Urothelium cell line (cell line): ENCODE results near the gene IGFBP6.

ENCODE experiments used
- DNase-seq: peaks from one replicate; pipeline ENCODE4 v3.0.0; 2011; ENCODE audit warnings: low spot score, mixed read lengths
- FAIRE-seq: peaks from 2 replicates; lab custom pipeline; 2011; peaks lifted over from hg19 to GRCh38; lab: Jason Lieb, UNC

Gene IGFBP6

DNA sequence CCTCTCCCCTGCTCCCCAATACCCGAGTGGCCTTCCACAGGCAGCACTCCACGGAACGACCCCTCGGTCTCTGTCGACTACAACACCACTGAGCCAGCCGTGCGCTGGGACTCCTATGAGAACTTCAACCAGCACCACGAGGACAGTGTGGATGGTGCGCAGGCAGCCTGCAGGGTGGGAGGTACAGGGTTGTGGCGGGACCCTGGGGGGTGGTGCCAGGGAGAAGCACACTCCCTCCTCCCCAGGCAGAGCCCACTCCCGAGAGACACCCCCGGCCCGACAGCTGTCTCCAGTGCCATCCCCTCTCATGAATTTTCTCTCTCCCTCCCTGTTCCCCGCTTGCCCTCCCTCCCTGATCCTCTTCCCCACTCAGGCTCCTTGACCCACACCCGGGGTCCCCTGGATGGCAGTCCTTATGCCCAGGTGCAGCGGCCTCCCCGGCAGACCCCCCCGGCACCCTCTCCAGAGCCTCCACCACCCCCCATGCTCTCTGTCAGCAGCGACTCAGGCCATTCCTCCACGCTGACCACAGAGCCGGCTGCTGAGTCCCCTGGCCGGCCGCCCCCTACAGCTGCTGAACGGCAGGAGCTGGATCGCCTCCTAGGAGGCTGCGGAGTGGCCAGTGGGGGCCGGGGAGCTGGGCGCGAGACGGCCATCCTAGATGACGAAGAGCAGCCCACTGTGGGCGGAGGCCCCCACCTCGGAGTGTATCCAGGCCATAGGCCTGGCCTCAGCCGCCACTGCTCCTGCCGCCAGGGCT, 38.6 kb upstream of the IGFBP6 start:
- DNase-seq (no peak), FAIRE-seq (no peak)

DNA sequence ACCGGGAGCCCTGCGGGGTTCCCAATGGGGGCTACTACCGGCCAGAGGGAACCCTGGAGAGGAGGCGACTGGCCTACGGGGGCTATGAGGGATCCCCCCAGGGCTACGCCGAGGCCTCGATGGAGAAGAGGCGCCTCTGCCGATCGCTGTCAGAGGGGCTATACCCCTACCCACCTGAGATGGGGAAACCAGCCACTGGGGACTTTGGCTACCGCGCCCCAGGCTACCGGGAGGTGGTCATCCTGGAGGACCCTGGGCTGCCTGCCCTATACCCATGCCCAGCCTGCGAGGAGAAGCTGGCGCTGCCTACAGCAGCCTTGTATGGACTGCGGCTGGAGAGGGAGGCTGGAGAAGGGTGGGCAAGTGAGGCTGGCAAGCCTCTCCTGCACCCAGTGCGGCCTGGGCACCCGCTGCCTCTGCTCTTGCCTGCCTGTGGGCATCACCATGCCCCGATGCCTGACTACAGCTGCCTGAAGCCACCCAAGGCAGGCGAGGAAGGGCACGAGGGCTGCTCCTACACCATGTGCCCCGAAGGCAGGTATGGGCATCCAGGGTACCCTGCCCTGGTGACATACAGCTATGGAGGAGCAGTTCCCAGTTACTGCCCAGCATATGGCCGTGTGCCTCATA, 37.9 kb upstream of the IGFBP6 start:
- DNase-seq (no peak), FAIRE-seq (no peak)

DNA sequence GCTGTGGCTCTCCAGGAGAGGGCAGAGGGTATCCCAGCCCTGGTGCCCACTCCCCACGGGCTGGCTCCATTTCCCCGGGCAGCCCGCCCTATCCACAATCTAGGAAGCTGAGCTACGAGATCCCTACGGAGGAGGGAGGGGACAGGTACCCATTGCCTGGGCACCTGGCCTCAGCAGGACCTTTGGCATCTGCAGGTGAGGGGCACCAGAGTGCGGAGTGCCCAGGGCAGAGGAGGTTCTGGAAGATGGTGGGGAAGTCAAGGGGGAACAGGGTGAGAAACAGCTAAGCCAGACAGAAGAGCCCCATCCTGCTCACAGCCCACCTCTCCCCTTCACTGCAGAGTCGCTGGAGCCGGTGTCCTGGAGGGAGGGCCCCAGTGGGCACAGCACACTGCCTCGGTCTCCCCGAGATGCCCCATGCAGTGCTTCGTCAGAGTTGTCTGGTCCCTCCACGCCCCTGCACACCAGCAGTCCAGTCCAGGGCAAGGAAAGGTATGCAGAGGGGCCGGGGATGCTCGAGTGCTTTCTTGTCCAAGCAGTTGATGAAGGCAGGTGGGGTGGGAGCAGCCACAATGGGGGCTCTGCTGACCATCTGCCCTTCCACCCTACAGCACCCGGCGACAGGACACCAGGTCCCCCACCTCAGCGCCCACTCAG, 37.3 kb upstream of the IGFBP6 start:
- FAIRE-seq (no peak), DNase-seq (no peak)

DNA sequence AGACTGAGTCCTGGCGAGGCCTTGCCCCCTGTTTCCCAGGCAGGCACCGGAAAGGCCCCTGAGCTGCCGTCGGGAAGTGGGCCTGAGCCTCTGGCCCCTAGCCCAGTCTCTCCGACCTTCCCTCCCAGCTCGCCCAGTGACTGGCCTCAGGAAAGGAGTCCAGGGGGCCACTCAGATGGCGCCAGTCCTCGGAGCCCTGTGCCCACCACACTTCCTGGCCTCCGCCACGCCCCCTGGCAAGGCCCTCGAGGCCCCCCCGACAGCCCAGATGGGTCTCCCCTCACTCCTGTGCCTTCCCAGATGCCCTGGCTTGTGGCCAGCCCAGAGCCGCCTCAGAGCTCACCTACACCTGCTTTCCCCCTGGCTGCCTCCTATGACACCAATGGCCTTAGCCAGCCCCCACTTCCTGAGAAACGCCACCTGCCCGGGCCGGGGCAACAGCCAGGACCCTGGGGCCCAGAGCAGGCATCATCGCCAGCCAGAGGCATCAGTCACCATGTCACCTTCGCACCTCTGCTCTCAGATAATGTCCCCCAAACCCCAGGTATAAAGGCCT, 36.7 kb upstream of the IGFBP6 start:
- no peak for DNase-seq
- no peak for FAIRE-seq

DNA sequence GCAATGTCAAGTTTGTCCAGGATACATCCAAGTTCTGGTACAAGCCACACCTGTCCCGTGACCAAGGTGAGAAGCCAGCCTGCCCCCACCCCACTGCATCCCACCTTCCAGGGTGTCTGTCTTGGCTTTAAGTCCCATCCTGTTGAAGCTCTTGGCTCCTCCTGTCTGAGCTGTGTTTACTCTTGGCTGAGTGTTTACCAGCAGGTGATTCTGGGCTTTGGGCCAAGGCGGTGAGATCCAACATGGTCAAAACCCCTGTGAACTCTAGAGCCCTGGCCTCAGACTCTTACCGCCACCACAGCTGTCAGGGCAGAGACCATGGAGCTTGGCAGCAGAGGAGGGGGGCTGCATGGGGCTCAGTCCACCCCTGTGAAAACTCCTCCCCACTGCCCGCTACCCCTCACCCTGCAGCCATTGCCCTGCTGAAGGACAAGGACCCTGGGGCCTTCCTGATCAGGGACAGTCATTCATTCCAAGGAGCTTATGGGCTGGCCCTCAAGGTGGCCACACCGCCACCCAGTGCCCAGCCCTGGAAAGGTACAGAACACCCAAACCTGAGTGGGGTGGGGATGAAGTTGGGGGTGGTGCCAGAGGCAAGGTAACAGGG, 36.0 kb upstream of the IGFBP6 start:
- DNase-seq (no peak), FAIRE-seq (no peak)

DNA sequence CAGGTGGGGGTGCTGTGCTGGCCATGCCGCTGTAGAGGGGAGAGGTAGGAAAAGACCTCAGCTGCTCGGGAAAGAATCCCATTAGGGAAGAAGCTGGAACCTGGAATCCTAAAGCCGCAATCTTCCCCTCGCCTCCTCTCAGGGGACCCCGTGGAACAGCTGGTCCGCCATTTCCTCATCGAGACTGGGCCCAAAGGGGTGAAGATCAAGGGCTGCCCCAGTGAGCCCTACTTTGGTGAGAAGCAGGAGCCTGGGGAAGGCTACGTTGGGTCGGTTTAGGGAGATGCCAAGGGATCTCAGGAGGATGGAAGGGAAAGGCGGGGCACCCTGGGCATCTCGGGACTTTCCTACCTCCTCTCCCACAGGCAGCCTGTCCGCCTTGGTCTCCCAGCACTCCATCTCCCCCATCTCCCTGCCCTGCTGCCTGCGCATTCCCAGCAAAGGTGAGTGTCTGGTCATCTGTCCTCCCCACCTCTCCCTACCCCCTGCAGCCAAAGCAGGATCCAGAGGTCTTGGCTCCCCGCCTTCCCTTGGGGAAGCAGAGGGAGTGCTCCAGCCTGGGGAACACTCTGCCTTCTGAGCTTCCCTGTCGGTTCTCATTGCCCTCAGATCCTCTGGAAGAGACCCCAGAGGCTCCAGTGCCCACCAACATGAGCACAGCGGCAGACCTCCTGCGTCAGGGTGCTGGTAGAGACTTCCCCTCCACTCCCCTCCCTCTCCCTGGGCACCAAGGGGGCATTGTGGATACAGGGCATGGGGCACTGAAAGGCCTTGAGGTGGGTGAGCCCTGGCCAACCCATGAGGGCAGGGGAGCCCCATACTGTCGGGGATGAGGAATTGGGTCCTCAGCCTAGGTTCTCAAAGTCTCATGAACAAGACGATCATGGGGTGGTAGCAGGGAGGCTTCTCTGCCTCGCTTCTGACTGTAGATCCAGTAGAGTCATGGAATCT, 35.2 kb upstream of the IGFBP6 start:
- DNase-seq (no peak), FAIRE-seq (no peak)

DNA sequence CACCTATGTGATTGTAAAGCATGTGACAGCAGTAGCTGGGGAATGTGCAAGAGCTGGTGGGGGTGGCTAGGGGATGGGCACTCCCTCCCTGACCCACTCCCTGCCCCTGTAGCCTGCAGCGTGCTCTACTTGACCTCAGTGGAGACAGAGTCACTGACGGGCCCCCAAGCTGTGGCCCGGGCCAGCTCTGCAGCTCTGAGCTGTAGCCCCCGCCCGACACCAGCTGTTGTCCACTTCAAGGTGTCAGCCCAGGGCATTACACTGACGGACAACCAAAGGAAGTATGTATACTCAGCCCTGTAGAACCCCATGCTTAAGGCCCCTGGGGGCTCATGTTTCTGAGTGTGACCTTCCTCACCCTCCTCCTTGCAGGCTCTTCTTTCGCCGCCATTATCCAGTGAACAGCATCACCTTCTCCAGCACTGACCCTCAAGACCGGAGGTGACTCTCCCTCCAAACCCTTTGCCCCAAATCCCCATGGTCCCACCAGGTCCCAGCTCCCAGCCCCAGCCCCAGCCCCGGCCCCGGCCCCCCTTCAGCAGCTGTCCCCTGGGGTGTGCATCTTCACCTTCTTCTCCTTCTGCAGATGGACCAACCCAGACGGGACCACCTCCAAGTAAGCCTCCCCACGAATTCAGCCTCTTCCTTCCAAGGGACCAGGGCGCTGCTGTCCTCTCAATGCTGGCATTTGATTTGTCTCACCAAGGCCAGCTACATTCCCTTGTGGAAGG, 34.3 kb upstream of the IGFBP6 start:
- FAIRE-seq (no peak), DNase-seq (no peak)

DNA sequence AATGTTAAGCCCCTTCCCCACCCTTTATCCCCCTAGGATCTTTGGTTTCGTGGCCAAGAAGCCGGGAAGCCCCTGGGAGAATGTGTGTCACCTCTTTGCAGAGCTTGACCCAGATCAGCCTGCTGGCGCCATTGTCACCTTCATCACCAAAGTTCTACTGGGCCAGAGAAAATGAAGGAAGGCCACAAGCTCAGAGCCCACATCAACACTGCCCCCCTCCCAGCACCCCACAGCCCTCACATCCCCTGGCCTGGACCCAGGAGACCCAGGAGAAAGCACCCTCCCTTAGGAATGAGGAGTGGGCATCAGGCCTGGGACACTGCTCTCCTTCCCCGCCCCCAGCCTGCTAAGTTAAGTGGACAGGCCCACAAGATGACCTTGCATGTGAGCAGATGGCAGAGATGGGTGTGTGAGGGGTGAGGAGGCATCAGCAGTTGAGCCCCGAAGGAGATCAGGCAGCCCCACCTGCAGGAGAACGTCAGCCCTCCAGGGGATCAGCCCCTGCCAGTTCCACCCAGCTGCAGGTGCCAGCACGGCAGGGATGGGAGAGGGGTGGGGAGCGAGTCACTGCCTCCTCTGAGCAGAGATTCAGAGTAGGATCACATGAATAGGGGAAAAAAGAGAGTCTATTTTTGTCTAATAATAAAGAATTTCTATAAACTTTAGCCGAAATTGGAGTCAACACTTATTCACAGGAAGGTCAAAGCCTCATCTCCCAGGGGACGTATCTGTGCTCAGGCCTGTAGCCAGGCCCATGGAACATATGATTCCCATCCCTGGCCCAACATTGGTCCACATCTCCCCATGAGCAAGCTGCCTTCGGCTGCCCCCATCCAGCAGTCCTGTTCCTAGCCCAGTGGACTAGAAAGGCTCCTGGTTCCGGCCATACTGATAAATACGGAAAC, 33.5 kb upstream of the IGFBP6 start:
- no peak for DNase-seq
- FAIRE-seq: peak; percentile 56

DNA sequence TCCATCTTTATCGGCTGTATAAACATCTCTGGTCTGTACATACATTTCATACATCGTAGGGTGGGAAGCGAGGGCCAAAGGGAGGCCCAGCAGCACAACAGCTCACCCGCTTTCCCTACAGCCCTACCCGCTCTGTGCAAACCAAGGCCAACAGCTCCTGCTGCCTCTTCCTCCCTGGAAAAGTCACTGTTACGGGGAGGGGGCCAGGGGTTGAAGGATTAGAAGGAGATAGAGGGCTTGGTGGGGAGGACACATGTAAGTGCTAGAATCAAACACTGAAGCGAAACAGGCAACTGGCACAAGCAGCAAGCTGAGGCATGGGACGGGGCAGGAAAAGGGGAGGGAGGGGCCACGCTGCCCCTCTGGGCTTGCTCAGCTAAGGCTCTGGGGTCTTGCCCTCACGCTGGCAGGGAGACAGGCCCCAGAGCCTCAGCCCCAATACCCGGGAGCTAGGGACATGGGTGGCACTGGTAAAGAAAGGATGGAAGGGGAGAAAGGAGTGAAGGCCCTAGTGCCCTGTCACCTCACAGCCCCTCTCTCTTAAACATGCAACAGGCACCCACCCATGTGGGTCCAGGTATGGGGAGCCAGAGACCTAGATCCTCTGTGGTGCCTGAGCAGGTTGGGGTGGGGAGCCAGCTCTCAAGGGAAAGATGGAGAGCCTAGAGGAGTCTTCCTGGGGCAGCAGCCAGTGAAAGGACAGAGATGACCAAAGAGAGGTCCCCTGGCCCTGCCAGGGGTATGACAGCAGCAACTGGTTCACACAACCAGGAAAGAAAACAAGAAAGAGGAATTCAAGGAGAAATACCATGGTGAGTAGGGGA, 32.6 kb upstream of the IGFBP6 start:
- DNase-seq: no peak
- no peak for FAIRE-seq

DNA sequence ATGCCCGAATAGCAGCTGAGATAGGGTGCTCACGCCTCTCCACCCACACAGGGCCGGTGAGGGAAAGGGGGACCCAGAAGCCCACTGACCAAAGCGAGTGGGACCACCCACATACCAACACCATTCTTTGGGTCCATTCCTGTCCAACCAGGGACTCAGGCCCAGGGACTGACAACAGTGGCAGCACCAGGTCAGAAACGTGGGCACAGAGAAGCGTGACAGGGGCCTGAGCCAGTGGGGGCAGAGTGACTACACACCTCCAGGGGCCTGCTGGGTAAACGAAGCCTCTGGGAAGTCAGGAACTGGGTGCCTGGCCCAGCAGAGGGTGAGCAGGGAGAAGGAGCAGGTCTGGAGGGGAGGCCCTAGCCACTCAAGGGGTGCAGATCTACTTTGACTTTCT, 32.0 kb upstream of the IGFBP6 start:
- FAIRE-seq (no peak), DNase-seq (no peak)

DNA sequence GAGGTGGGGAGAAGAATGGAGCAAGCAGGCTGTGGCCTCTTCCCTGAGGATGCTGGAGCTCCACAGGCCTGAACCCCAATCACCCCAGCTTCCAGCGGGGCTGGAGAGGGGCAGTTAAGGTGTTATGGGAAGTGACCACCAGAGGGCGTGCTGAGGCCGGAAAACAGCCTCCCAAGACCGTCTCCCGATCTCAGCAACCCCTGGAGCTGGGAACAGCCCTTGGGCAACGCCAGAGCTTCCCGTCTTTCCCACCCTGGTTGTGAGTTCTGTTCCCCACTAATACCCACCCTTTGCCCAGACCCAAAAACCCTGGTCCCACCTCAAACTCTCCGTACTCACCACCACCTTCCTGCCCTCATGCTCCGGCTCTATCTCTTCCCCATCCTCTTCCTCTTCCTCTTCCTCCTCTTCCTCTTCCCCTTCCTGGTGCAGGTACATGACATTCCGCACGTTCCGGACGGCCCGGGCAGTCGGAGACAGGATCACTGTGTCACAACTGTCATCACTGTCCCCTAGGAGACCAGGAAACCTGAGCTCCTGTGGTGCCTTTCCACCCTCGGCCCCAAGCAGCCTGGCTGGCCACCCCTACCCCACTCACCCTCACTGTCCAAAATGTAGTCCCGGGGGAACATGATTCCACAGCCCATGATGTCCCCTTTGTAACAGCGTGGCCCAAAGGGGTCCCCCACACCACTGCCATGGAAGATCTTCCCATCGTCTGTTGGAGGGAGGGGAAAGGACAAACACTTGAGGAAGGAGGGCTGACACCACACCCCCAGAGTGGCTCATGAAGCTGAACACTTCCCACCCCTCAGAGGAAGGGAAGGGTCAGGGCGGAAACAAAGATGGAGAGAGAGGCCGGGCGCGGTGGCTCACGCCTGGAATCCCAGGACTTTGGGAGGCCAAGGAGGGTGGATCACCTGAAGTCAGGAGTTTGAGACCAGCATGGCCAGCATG, 31.2 kb upstream of the IGFBP6 start:
- no peak for FAIRE-seq
- peak; percentile 86 for DNase-seq

DNA sequence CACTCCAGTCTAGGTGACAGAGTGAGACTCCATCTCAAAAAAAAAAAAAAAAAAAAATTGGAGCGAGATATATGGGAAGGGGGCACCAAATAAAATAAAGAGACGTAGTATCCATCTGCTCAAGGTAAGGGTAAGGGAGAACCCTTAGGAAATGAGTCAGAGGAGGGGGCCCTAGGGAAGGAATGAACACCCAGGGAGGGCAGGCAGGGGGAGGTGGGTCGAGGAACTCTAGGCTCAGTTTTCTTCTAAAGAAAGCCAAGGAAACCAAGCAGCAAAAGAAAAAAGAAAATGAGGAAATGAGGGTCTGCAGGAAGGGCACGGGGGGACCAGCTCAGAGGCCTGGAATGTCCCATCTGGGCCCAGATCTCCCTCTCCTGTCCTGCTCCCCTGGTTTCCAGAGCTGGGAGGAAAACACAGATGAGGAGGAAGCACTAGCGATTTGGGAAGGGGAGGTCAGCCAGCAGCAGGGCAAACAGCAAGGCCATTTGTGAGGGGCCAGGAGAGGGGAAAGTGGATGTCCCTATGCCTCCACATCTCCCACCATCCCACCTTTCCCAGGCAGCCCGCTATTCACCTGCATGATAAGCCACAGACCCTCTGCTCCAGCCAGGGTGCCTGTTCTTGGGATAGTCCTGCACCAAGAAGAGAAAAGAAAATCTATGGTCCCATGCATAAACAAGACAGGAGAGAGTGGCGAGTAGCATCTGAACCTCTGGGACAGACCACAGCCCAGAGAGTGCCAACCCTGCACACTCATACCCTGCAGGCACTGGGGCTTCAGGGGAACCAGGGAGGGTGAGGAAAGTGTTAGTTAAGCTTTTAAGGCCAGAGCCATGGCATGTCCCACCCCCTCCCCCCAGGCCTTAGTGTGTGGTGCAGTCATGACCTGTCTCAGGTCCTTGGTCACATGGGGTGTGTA, 30.1 kb upstream of the IGFBP6 start:
- no peak for FAIRE-seq
- DNase-seq: no peak

DNA sequence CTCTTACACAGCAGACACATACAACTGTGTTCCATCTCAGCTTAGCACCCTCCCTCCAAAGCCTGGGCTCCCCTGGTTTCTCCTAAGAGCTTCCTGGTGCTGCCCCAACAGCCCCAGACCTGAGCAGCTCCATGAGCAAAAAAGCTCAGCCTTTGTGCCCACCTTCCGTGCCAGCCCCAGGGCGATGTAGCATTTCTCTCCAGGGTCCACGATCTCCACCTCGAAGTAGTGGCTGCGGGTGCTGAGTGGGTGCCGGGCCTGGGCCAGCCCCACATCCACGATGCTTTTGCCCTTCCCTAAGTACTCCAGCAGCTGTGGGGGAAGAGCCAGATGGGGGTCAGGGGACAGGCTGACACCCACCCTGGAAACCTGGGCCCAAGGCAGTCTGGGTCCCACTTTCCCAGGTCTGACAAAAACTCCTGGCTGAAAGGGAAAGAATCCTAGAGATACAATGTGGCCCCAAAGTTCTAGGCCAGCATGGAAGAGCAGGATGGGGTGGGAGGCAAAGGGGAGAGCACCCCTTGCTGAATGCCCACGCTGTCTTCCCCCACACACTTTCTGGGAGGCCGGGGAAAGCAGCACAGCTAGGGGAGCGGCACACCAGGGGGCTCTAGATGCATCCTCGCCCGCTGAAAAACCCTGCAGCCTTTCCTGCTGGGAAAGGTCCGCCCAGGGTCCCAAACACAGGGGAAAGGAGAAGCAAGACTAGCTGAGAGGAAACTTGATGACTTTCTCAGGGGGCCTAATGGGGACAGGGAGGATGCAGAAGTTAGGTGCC, 29.3 kb upstream of the IGFBP6 start:
- DNase-seq (no peak), FAIRE-seq (no peak)

DNA sequence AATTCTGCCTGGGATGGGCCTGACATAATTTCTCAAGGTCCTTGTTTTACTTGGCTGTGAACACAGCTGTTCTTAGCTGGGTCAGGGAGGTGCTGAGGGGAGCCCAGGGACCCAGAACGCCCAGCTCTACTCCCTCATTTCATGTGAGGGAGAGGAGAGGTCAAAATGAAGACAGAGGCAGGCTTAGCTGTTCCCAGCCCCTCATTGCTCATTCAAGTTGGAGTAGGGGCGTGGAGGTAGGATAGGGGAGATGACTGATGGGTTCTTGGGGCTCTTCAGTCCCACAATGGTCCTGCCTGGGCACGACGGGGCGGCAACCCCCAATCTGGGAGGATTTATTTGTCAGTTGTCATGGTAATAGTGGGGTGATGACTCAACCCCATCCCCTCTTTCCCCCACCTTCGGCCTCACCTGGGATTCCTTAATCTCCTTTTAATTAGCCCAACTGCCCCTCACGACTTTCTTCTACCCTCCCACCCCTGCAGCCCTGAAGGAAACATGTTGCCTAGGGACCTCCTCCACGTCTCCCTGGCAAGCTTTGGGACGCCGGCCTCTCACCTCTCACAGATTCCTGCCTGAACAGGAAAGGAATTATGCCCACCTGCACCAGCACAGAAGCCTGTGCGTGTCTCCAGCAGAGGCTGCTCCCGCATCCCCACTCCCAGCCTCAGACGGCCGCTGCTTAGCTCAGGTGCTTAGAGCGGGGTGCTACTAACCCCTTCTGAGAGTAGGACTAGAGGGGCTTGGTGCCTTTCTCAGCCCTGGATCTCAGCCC, 28.5 kb upstream of the IGFBP6 start:
- FAIRE-seq: no peak
- no peak for DNase-seq
